GM12892 (cell line): Measurements from ENCODE around the gene SYT14.

Source experiments
- POLR2A ChIP-seq: IDR thresholded peaks from 2 replicates; pipeline ENCODE4 v1.6.1; 2011; ENCODE audit warnings: low read depth, low read length, control low read depth
- POLR2AphosphoS5 ChIP-seq: IDR thresholded peaks from 2 replicates; pipeline ENCODE4 v1.6.1; 2011; ENCODE audit warnings: low read depth, low read length, control low read depth
- TAF1 ChIP-seq: IDR thresholded peaks from 2 replicates; pipeline ENCODE4 v1.6.1; 2011; ENCODE audit warnings: low read depth, mild to moderate bottlenecking, control low read depth, low read length, borderline replicate concordance

GRCh38 chr1:209985002-209985401, 47.0 kb downstream of the SYT14 start:
- no peak for TF ChIP-seq POLR2A
- no peak for TF ChIP-seq POLR2AphosphoS5
- no peak for TF ChIP-seq TAF1
